ENCODE results near the gene MMP7.

DNA sequence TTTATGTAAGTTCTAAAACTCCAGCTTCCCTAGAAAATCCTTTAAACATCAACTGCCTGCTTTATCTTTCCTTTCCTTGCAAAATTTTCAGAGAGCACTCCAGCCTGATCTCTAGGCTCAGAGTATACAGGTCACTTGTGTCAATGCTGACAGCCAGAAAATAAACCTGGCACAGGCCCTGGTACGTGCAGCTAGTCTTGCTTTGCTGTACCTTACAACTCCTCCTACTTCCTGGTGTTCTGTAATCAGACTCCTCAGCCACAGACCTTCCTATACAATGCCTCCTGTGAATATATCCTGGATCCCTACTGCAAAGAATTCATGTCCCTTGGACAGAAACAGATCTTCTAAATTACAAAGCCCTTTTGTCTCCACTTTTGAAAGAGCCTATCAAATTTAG lies 53.7 kb downstream of the MMP7 start:
- TF ChIP-seq, protein P1, sequence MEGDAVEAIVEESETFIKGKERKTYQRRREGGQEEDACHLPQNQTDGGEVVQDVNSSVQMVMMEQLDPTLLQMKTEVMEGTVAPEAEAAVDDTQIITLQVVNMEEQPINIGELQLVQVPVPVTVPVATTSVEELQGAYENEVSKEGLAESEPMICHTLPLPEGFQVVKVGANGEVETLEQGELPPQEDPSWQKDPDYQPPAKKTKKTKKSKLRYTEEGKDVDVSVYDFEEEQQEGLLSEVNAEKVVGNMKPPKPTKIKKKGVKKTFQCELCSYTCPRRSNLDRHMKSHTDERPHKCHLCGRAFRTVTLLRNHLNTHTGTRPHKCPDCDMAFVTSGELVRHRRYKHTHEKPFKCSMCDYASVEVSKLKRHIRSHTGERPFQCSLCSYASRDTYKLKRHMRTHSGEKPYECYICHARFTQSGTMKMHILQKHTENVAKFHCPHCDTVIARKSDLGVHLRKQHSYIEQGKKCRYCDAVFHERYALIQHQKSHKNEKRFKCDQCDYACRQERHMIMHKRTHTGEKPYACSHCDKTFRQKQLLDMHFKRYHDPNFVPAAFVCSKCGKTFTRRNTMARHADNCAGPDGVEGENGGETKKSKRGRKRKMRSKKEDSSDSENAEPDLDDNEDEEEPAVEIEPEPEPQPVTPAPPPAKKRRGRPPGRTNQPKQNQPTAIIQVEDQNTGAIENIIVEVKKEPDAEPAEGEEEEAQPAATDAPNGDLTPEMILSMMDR (optimal IDR thresholded peaks at IDR 0.05 in 1 of 3, IDR thresholded peaks at IDR 0.05 in 1 of 3, conservative IDR thresholded peaks at IDR 0.05 in 1 of 3; ENCODE audit: extremely low read depth in 1 of 3, insufficient read depth in 2 of 3, low read length in 3 of 3): no peak
- TF ChIP-seq EZH2 (IDR thresholded peaks at IDR 0.05; ENCODE audit: low read length): no peak

All from keratinocyte (primary cell).